IPS DF 19.7 (cell line): Measurements from ENCODE around the gene TRAPPC4.
"Not testable (repeated sequence)": the region's sequence is repeated elsewhere in the genome, so short reads cannot be mapped to it uniquely, and the experiment has no call there.

Source experiments
- DNase-seq: peaks from one replicate; pipeline ENCODE4 v3.0.0-alpha.2; 2013; ENCODE audit warnings: low read depth, low spot score

TRAPPC4 gene

DNA sequence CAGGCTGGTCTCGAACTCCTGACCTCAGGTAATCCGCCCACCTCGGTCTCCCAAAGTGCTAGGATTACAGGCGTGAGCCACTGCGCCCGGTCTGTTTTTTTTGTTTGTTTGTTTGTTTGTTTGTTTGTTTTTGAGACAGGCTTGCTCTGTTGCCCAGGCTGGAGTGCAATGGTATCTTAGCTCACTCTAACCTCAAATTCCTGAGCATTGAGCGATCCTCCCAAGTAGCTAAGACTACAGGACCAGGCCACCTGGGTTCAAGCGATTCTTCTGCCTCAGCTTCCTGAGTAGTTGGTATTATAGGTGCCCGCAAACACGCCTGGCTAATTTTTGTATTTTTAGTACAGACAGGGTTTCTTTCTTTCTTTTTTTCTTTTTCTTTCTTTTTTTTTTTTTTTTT, 14.9 kb downstream of the TRAPPC4 start:
- DNase-seq, result not testable (repeated sequence)

DNA sequence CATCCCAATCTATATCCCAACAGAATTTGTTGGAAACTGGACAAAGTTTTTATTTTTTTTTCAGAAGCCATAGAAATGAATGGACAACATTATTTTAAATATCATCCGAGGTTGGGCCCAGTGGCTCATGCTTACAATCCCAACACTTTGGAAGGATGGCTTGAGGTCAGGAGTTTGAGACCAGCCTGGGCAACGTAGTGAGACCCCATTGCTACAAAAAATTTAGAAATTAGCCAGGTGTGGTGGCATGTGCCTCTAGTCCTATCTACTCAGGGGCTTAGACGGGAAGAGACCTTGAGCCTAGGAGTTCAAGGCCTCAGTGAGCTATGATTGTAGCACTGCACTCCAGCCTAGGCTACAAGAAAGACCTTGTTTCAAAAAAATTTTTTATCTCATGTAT, 16.2 kb downstream of the TRAPPC4 start:
- no peak for DNase-seq

- no peak for DNase-seq
Observed at GRCh38 chr11:119038884-119039283, 20.3 kb downstream of the TRAPPC4 start.

DNA sequence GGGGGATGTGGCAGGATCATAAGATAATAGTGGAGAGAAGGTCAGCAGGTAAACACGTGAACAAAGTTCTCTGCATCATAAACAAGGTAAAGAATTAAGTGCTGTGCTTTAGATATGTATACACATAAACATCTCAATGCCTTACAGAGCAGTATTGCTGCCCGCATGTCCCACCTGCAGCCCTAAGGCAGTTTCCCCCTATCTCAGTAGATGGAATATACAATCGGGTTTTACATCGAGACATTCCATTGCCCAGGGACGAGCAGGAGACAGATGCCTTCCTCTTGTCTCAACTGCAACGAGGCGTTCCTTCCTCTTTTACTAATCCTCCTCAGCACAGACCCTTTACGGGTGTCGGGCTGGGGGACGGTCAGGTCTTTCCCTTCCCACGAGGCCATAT, 20.9 kb downstream of the TRAPPC4 start:
- not testable (repeated sequence) for DNase-seq

DNA sequence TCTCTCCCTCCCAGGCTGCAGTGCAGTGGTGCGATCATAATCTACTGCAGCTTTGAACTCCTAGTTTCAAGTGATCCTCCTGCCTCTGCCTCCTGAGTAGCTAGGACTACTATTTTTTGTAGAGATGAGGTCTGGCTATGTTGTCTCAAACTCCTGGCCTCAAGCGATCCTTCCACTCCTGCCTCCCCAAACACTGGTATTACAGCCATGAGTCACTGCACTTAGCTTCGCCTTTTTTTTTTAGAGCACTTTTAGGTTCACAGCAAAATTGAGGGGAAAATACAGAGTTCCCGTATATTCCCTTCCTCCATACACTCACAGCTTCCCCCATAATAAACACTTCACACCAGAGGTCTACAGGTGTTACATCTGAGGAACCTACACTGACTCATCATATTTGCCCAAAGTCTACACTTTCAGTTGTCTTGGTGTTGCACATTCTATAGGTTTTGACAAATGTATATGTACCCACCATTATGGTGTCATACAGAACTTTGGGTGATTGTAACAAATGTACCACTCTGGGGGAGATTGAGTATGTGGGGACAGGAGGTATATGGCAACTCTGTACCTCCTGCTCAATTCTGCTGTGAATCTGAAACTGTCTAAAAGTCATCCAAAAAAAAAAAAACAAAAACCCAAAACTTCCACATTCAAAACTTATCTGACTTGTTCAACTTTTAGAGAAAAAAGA, 23.4 kb downstream of the TRAPPC4 start:
- DNase-seq, result no peak

DNA sequence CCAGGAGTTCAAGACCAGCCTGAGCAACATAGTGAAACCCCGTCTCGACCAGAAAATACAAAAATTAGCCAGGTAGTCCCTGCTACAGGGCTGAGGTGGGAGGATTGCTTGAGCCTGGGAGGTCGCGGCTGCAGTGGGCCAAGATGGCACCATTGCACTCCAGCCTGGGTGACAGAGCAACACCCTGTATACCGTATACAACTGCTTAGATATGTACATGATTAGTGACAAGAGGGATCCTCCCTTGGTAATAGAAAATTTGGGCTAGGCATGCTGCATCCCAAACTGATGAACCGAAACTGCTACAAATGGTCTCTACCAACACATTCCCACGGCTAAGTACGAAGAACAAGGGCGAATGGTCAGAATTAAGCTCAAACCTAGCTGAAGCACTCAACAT, 24.4 kb downstream of the TRAPPC4 start:
- DNase-seq, result no peak

GRCh38 chr11:119044708-119045107, 26.1 kb downstream of the TRAPPC4 start:
- no peak for DNase-seq

GRCh38 chr11:119046489-119046888, 27.9 kb downstream of the TRAPPC4 start:
- DNase-seq, result no peak

- no peak for DNase-seq
Observed at GRCh38 chr11:119047205-119047604, 28.6 kb downstream of the TRAPPC4 start.

GRCh38 chr11:119048644-119049043, 30.1 kb downstream of the TRAPPC4 start:
- no peak for DNase-seq

DNA sequence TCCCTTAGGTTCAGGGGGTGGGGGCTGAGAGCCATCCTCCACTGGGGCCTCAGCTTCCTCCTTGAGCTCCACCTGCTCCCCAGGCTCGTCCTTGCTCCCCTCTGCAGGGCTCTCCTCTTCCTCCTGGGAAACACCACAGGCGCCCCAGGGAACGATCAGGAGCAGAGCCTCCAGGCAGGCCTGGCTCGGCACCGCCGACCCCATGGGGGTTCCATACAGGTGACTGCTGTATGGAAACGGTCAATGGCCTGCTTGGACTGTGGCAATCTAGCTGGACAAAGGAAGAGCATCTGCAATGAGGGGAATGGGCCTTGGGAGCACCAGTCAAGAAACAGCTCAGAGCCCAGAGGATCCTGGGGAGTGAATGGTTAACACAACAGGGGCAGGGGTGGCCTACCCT, 30.5 kb downstream of the TRAPPC4 start:
- no peak for DNase-seq

DNA sequence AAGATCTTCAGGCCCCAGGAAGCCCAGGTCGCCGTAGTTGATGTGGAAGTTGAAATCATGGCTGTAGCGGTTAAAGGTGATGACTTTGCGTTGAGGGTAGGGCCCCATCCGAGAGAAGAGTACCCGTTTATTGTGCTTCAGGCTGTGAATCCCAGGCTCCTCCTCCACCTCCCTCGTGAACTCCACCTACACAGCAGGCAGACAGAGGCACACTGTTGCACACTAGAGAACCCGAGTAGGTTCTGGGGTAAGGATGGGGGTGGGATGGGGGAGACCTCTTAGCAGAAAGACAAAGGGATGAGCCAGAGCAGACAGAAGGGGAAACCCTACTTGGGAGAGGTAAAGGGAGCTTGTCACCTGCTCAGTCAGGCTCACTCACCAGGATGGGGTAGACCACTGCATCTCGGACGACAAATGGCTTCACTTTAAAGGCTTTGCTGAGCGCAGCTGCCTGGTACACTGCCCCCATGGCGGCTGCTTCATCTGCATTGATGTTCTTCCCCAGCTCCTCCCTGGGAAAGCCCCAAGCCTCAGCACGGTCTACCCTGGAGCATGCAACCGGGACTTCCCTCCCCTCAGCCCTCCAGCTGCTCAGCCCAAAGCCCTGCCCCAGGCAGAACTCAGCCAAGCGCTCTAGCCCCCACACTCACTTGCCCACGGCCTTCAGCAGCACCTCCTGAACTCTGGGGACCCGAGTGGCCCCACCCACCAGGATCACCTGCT, 33.0 kb downstream of the TRAPPC4 start:
- DNase-seq, result no peak

DNA sequence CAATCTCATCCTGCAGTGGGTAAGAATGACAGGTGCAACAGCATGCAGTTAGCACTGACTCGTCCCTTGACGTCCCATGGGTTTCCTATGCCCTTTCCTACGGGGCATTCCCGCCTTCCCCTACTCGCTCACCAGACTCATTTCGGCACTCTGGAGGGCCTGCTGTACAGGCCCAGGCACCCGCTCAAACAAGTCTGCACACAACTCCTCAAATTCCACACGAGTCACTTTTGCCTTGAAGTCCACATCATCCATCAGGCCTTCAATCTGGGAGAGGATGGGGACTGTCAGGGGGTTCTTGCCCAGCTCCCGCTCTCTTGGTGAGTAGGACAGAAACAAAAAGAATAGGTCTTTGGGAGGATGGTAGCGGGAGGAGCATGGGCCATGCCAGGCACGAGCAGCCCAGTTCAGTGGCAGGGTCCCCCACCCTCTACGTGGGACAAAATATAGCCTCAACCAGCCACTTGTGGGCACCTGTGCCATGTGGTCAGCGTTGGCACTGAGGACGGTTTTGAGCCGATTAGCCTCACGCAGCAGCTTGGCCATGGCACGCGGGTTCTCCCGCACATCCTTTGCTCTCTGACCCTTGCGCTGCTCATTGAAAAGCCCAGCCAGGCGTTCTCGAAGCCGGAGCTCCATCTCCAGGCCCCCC, 33.7 kb downstream of the TRAPPC4 start:
- no peak for DNase-seq

GRCh38 chr11:119054418-119054817, 35.9 kb downstream of the TRAPPC4 start:
- DNase-seq, result no peak

- DNase-seq, result no peak
Observed at GRCh38 chr11:119055901-119056300, 37.3 kb downstream of the TRAPPC4 start.

DNA sequence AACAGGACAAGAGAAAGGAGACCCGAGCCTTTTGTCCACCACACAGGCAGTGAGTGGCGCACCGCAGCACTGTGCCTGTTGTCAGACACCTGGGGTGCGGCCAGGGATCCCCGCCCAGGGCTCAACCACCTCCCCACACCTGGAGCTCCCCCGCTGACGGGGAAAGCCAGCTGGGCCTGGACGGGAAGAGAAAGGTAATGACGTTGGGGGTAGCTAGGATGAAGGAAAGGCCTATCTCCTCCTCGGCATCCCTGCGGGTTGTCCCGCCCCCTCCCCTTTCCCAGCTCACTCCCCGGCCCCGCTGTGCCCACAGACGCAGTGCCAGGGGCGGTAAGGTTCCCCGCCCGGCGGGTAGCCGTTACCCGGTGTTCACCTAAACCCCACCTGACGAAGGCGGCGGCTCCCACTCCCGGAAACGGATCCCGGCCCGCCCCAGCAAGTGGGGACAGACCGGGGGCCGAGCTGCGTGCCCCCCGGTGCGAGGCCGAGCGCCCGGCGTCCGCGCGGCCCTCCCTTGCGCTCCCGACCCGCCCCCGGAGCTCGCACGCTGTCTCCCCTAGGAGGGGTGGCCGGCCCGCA, 37.9 kb downstream of the TRAPPC4 start:
- DNase-seq, result no peak

- DNase-seq, result peak; percentile 87
Observed at GRCh38 chr11:119057000-119057769, 38.6 kb downstream of the TRAPPC4 start, which contains the start of gene HYOU1. Gene HYOU1, minus strand, starts transcription at chr11:119057205. Its CDS starts 1,045 bp downstream, at chr11:119056160.

DNA sequence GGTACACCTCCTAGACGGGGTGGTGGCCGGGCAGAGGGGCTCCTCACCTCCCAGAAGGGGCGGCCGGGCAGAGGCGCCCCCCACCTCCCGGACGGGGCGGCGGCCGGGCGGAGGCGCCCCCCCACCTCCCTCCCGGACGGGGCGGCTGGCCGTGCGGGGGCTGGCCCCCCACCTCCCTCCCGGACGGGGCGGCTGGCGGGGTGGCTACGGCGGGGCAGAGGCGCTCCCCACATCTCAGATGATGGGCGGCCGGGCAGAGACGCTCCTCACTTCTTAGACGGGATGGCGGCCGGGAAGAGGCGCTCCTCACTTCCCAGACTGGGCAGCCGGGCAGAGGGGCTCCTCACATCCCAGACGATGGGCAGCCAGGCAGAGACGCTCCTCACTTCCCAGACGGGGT, 40.6 kb downstream of the TRAPPC4 start:
- not testable (repeated sequence) for DNase-seq

DNA sequence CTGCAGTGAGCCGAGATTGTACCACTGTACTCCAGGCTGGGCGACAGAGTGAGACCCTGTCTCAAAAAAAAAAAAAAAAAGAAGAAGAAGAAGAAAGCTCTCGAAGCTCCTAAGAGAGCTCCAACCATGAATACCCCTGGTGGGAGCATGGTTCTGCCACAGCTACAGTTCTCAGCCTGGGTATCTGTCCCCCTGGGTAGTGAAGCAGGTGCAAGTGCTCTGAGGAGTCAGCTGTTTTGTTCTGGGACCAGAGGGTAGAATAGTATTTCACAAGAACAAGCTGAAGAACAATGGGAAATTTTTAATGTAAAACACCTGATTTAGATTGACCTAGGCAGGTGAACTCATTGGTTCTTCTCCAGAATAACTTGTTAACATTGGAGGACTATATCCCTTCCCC, 42.7 kb downstream of the TRAPPC4 start:
- no peak for DNase-seq

- no peak for DNase-seq
Observed at GRCh38 chr11:119062779-119063178, 44.2 kb downstream of the TRAPPC4 start.

GRCh38 chr11:119065369-119065768, 46.8 kb downstream of the TRAPPC4 start:
- no peak for DNase-seq
